IMR-90 (cell line): Measurements from ENCODE around the gene CD151. TPM values are rescaled to one million over a fixed set of nuclear protein-coding genes. Genes with fewer than 3 reads are reported as not detected.
A peak's percentile ranks its signal among the peaks of the same experiment; 100 is the strongest.

ENCODE experiments used
- ATAC-seq: fragments of 200-7000 bp; cut with Tn5 transposase; 2 replicates; pipeline ENCODE4 v1.9.1; 2020; ENCODE audit warnings: low read depth, mild to moderate bottlenecking, moderate library complexity
- BruUV-seq: library from RNA; stranded (reverse); fragments of 400-500 nt; replicated peaks from 2 replicates; lab custom pipeline; 2021; lab: Mats Ljungman, UMichigan
- CTCF ChIA-PET: fragments of 300-600 bp; formaldehyde crosslinking; extraction: SDS; loops from one replicate; lab custom pipeline; 2021; ENCODE audit warnings: antibody characterized with exemption; lab: Yijun Ruan, JAX
- POLR2A ChIA-PET: fragments of 300-600 bp; sonication (Branson Sonifier 250); formaldehyde crosslinking; loops from one replicate; lab custom pipeline; 2022; ENCODE audit warnings: antibody characterized with exemption; ENCODE audit not compliant: unreplicated experiment; lab: Charles Lee
- DNase-seq: peaks from one replicate; pipeline ENCODE4 v3.0.0; 2013
- H2AFZ ChIP-seq: replicated peaks from 2 replicates; pipeline ENCODE3; 2013; ENCODE audit warnings: low read length, mild to moderate bottlenecking; ENCODE audit not compliant: poor library complexity
- H2AK5ac ChIP-seq: 2 replicates; pipeline ENCODE4 v1.6.1; 2013; ENCODE audit warnings: low read depth, low read length, inconsistent platforms
- H2AK9ac ChIP-seq: replicated peaks from 2 replicates; pipeline ENCODE3; 2013; ENCODE audit warnings: mild to moderate bottlenecking, low read depth, low read length, moderate library complexity; ENCODE audit not compliant: poor library complexity
- H2BK120ac ChIP-seq: 2 replicates; pipeline ENCODE4 v1.6.1; 2013; ENCODE audit warnings: low read depth, low read length, inconsistent platforms
- H2BK15ac ChIP-seq: 3 replicates; pipeline ENCODE4 v1.6.1; 2013; ENCODE audit warnings: low read depth, low read length, inconsistent platforms
- H2BK20ac ChIP-seq: 2 replicates; pipeline ENCODE4 v1.6.1; 2013; ENCODE audit warnings: low read depth, mild to moderate bottlenecking, inconsistent platforms, low read length, moderate library complexity
- H2BK5ac ChIP-seq: 2 replicates; pipeline ENCODE4 v1.6.1; 2013; ENCODE audit warnings: mild to moderate bottlenecking, low read depth, low read length, inconsistent platforms; ENCODE audit not compliant: poor library complexity, severe bottlenecking
- H3K14ac ChIP-seq: replicated peaks from 2 replicates; pipeline ENCODE4 v1.6.1; 2013; ENCODE audit warnings: low read depth, low read length, inconsistent platforms
- H3K18ac ChIP-seq: 2 replicates; pipeline ENCODE4 v1.6.1; 2013; ENCODE audit warnings: low read depth, low read length, control low read depth
- H3K23ac ChIP-seq: 2 replicates; pipeline ENCODE4 v1.6.1; 2013; ENCODE audit warnings: low read depth, low read length, inconsistent platforms
- H3K27ac ChIP-seq: 2 replicates; pipeline ENCODE4 v1.5.1; 2013; ENCODE audit warnings: mild to moderate bottlenecking, control low read depth, low read length; ENCODE audit not compliant: insufficient read depth
- H3K27me3 ChIP-seq: 2 replicates; pipeline ENCODE4 v1.6.1; 2013; ENCODE audit warnings: low read length; ENCODE audit not compliant: control insufficient read depth, insufficient read depth
- H3K36me3 ChIP-seq: 2 replicates; pipeline ENCODE4 v1.6.1; 2013; ENCODE audit warnings: low read length, mixed read lengths; ENCODE audit not compliant: control insufficient read depth, insufficient read depth
- H3K4ac ChIP-seq: 2 replicates; pipeline ENCODE4 v1.6.1; 2013; ENCODE audit warnings: low read depth, low read length, inconsistent platforms
- H3K4me1 ChIP-seq: 2 replicates; pipeline ENCODE4 v1.6.1; 2013; ENCODE audit warnings: low read length, mixed read lengths; ENCODE audit not compliant: control insufficient read depth, insufficient read depth
- H3K4me2 ChIP-seq: 2 replicates; pipeline ENCODE4 v1.6.1; 2013; ENCODE audit warnings: low read depth, mild to moderate bottlenecking, control low read depth, low read length, moderate library complexity
- H3K4me3 ChIP-seq: 2 replicates; pipeline ENCODE4 v1.5.1; 2013; ENCODE audit warnings: low read depth, mild to moderate bottlenecking, control low read depth, low read length, moderate library complexity; ENCODE audit not compliant: insufficient read depth
- H3K56ac ChIP-seq: 2 replicates; pipeline ENCODE4 v1.6.1; 2013; ENCODE audit warnings: low read length, inconsistent platforms; ENCODE audit not compliant: insufficient read depth; ENCODE audit errors: extremely low read depth
- H3K79me1 ChIP-seq, 2 experiments: 2 replicates each; pipeline ENCODE4 v1.6.1; 2013; ENCODE audit warnings: low read length in 2 of 2, inconsistent platforms in 1 of 2, low read depth in 1 of 2
- H3K9ac ChIP-seq: 2 replicates; pipeline ENCODE4 v1.6.1; 2013; ENCODE audit warnings: low read depth, low read length, control low read depth
- H3K9me1 ChIP-seq: 2 replicates; pipeline ENCODE4 v1.6.1; 2013; ENCODE audit warnings: low read length, inconsistent platforms; ENCODE audit not compliant: insufficient read depth
- H3K9me3 ChIP-seq: 2 replicates; pipeline ENCODE4 v1.6.1; 2013; ENCODE audit warnings: low read length; ENCODE audit not compliant: control insufficient read depth, insufficient read depth
- H4K20me1 ChIP-seq: 2 replicates; pipeline ENCODE4 v1.6.1; 2013; ENCODE audit warnings: low read length, inconsistent platforms; ENCODE audit not compliant: insufficient read depth
- H4K5ac ChIP-seq: 2 replicates; pipeline ENCODE4 v1.6.1; 2013; ENCODE audit warnings: mild to moderate bottlenecking, low read depth, low read length, control low read depth
- H4K8ac ChIP-seq, 2 experiments: 2 replicates each; pipeline ENCODE4 v1.6.1; 2013; ENCODE audit warnings: low read depth in 2 of 2, low read length in 2 of 2, control low read depth in 1 of 2, inconsistent platforms in 1 of 2
- H4K91ac ChIP-seq: 2 replicates; pipeline ENCODE4 v1.6.1; 2013; ENCODE audit warnings: low read depth, low read length, inconsistent platforms; ENCODE audit not compliant: insufficient read depth
- BHLHE40 ChIP-seq: fragments of 150-350 bp; IDR thresholded peaks from 2 replicates; pipeline ENCODE4 v1.6.1; 2016; ENCODE audit warnings: mild to moderate bottlenecking, low read depth, low read length
- CEBPB ChIP-seq: IDR thresholded peaks from 2 replicates; pipeline ENCODE4 v1.6.1; 2012; ENCODE audit warnings: low read depth, low read length, improper control_type of control experiment
- CHD1 ChIP-seq: IDR thresholded peaks from 2 replicates; pipeline ENCODE4 v1.6.1; 2012; ENCODE audit warnings: low read depth, low read length, improper control_type of control experiment
- FOS ChIP-seq: fragments of 150-350 bp; IDR thresholded peaks from 2 replicates; pipeline ENCODE4 v1.6.1; 2016; ENCODE audit warnings: low read depth, low read length
- MAFK ChIP-seq: IDR thresholded peaks from 2 replicates; pipeline ENCODE4 v1.6.1; 2012; ENCODE audit warnings: low read depth, low read length, improper control_type of control experiment
- MAZ ChIP-seq: IDR thresholded peaks from 2 replicates; pipeline ENCODE4 v1.6.1; 2012; ENCODE audit warnings: low read depth, mild to moderate bottlenecking, low read length, improper control_type of control experiment, moderate library complexity, borderline replicate concordance
- MXI1 ChIP-seq: IDR thresholded peaks from 2 replicates; pipeline ENCODE4 v1.6.1; 2012; ENCODE audit warnings: low read depth, mild to moderate bottlenecking, low read length, moderate library complexity, borderline replicate concordance
- NFE2L2 ChIP-seq: fragments of 150-350 bp; IDR thresholded peaks from 2 replicates; pipeline ENCODE4 v1.6.1; 2016; ENCODE audit warnings: low read depth, mild to moderate bottlenecking, low read length
- POLR2A ChIP-seq: IDR thresholded peaks from 2 replicates; pipeline ENCODE4 v1.6.1; 2012; ENCODE audit warnings: mild to moderate bottlenecking, low read depth, low read length
- RAD21 ChIP-seq: IDR thresholded peaks from 2 replicates; pipeline ENCODE4 v1.6.1; 2012; ENCODE audit warnings: low read length, improper control_type of control experiment
- RCOR1 ChIP-seq: IDR thresholded peaks from 2 replicates; pipeline ENCODE4 v1.6.1; 2012; ENCODE audit warnings: mild to moderate bottlenecking, low read length, improper control_type of control experiment; ENCODE audit not compliant: insufficient replicate concordance
- RFX5 ChIP-seq: IDR thresholded peaks from 2 replicates; pipeline ENCODE4 v1.8.0; 2012; ENCODE audit warnings: low read depth, mild to moderate bottlenecking, low read length, moderate library complexity
- SMC3 ChIP-seq: fragments of 150-350 bp; IDR thresholded peaks from 2 replicates; pipeline ENCODE4 v1.6.1; 2016; ENCODE audit warnings: low read depth, mild to moderate bottlenecking, antibody characterized with exemption, low read length, moderate library complexity
- WGBS, 2 experiments: methylation state at CpG; one replicate each; pipeline versions ENCODE4 v1.1.5 to v1.1.7; 2013; ENCODE audit warnings: missing lambda C conversion rate in 2 of 2; ENCODE audit not compliant: insufficient read length in 1 of 2; ENCODE audit errors: extremely low coverage in 2 of 2; 5-methylcytosine and 5-hydroxymethylcytosine counted together
- dilution Hi-C: fragments of 300-500 bp; cut with HindIII; formaldehyde crosslinking; loops from one replicate; pipeline ENCODE4 v1.14.3; 2018; ENCODE audit warnings: low sequenced_read_pairs; ENCODE audit not compliant: unreplicated experiment
- in situ Hi-C: fragments of 300-500 bp; cut with MboI; formaldehyde crosslinking; loops from 3 replicates; pipeline ENCODE4 v1.14.3; 2019; ENCODE audit warnings: low sequenced_read_pairs, inconsistent platforms, mixed read lengths
- intact Hi-C: fragments of 100-400 bp; cut with micrococcal nuclease; formaldehyde crosslinking; loops from 2 replicates; pipeline ENCODE4 v1.10.0; 2022
- polyA plus RNA-seq, 3 experiments: library from polyadenylated mRNA; depleted of rRNA; stranded (reverse); fragments of >200 nt; gene quantifications; 2 replicates each; pipeline ENCODE4 v1.2.3, GENCODE V29; 2012; ENCODE audit warnings: low replicate concordance in 1 of 3
- total RNA-seq: library from RNA; depleted of rRNA; stranded (reverse); fragments of >200 nt; gene quantifications from 2 replicates; pipeline ENCODE4 v1.2.3, GENCODE V29; 2012
- TF ChIP-seq, protein P1 (sequence below): fragments of 150-350 bp; IDR thresholded peaks from 2 replicates; pipeline ENCODE4 v1.6.1; 2016; ENCODE audit warnings: low read depth, mild to moderate bottlenecking, low read length, moderate library complexity, borderline replicate concordance
- TF ChIP-seq, protein P2 (sequence below): conservative IDR thresholded peaks from 2 replicates; pipeline ENCODE4 v1.5.1; 2012; ENCODE audit warnings: mild to moderate bottlenecking, low read depth, low read length, improper control_type of control experiment
- TF ChIP-seq, protein P3 (sequence below): fragments of 150-350 bp; IDR thresholded peaks from 2 replicates; pipeline ENCODE4 v1.6.1; 2017; ENCODE audit warnings: mild to moderate bottlenecking, antibody characterized with exemption, low read length, low read depth

Gene CD151
- total and polyA plus RNA-seq, 2 of the 4 experiments (the other 2 are of a cell fraction) = 1,150 to 1,267 TPM

DNA sequence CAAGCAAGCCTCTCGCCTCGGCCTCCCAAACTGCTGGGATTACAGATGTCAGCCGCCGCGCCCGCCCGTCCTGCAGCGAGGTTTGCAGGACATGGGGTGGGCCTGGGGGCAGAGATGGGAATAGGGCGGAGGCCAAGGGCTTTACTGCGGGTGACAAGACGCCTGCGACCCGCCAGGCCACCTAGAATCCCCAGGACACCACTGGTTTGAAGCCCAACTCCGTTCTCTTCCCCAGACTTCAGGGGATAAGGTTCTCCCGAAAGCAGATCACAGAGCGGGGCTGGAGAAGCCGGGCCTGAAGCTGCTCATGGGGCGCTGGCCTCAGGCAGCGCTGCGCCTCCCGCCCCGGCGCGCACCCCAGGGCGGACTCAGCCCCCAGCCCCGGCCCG is 9.2 kb downstream of the CD151 start:
- peak; percentile 0 for ATAC-seq
- Histone ChIP-seq H3K36me3 (peaks cover 43% of the 10 kb centered on the region), H4K20me1 (peaks cover 57% of the 10 kb centered on the region), H4K5ac (no peak overlapping the region), H2AK5ac (peak overlapping the region; percentile 27; the same call in 1 of the 2 replicates), H3K27me3 (no peaks in the 10 kb centered on the region), H4K8ac (no peak overlapping the region; a peak in 1 of 4 replicates), H3K9ac (peak overlapping the region; percentile 90), H2BK120ac (no peak overlapping the region), H2AFZ (peak overlapping the region; percentile 91), H3K9me3 (no peaks in the 10 kb centered on the region), H3K4ac (peak overlapping the region; percentile 79; the same call in 1 of the 2 replicates), H3K56ac (peak overlapping the region; percentile 70; the same call in 1 of the 2 replicates), H2BK20ac (no peak overlapping the region), H3K18ac (no peak overlapping the region), H2BK15ac (no peak overlapping the region), H3K4me2 (peak overlapping the region; percentile 87), H3K27ac (peak overlapping the region; percentile 98), H3K4me3 (peak overlapping the region; percentile 98), H3K14ac (peak overlapping the region; percentile 65; the same call in 1 of the 2 replicates), H2AK9ac (peak overlapping the region; percentile 99), H2BK5ac (peak overlapping the region; percentile 73), H3K79me1 (peaks cover 28 to 70% of the 10 kb centered on the region in 2 experiments; a peak in 3 of 4 replicates), H3K9me1 (peaks cover 21% of the 10 kb centered on the region), H4K91ac (no peak overlapping the region; the same call in 1 of the 2 replicates), H3K23ac (peak overlapping the region; percentile 80; the same call in 1 of the 2 replicates), H3K4me1 (peaks cover 37% of the 10 kb centered on the region)
- POLR2A ChIA-PET = interaction anchor here (0.6 kb wide), 1 partner anchor 39 kb away, joined by 3 read pairs; no protein-coding TSS in a partner anchor
- no peak for DNase-seq
- intact Hi-C loops = loop anchor here (10.0 kb wide), 1 partner anchor 213 kb away; no protein-coding TSS in a partner anchor
- no TSS peak for BruUV-seq
- no peak for TF ChIP-seq RFX5
- no peak for TF ChIP-seq POLR2A
- no peak for TF ChIP-seq FOS
- no peak for TF ChIP-seq MAZ
- TF ChIP-seq CHD1 = no peak
- TF ChIP-seq RAD21 = no peak
- no peak for TF ChIP-seq CEBPB
- TF ChIP-seq MXI1 = no peak
- TF ChIP-seq, protein P1, sequence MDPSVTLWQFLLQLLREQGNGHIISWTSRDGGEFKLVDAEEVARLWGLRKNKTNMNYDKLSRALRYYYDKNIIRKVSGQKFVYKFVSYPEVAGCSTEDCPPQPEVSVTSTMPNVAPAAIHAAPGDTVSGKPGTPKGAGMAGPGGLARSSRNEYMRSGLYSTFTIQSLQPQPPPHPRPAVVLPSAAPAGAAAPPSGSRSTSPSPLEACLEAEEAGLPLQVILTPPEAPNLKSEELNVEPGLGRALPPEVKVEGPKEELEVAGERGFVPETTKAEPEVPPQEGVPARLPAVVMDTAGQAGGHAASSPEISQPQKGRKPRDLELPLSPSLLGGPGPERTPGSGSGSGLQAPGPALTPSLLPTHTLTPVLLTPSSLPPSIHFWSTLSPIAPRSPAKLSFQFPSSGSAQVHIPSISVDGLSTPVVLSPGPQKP = no peak
- no peak for TF ChIP-seq SMC3
- TF ChIP-seq, protein P2, sequence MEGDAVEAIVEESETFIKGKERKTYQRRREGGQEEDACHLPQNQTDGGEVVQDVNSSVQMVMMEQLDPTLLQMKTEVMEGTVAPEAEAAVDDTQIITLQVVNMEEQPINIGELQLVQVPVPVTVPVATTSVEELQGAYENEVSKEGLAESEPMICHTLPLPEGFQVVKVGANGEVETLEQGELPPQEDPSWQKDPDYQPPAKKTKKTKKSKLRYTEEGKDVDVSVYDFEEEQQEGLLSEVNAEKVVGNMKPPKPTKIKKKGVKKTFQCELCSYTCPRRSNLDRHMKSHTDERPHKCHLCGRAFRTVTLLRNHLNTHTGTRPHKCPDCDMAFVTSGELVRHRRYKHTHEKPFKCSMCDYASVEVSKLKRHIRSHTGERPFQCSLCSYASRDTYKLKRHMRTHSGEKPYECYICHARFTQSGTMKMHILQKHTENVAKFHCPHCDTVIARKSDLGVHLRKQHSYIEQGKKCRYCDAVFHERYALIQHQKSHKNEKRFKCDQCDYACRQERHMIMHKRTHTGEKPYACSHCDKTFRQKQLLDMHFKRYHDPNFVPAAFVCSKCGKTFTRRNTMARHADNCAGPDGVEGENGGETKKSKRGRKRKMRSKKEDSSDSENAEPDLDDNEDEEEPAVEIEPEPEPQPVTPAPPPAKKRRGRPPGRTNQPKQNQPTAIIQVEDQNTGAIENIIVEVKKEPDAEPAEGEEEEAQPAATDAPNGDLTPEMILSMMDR = no peak
- no peak for TF ChIP-seq NFE2L2
- TF ChIP-seq RCOR1 = no peak
- TF ChIP-seq, protein P3, sequence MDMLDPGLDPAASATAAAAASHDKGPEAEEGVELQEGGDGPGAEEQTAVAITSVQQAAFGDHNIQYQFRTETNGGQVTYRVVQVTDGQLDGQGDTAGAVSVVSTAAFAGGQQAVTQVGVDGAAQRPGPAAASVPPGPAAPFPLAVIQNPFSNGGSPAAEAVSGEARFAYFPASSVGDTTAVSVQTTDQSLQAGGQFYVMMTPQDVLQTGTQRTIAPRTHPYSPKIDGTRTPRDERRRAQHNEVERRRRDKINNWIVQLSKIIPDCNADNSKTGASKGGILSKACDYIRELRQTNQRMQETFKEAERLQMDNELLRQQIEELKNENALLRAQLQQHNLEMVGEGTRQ = no peak
- no peak for TF ChIP-seq MAFK
- no peak for TF ChIP-seq BHLHE40
- CTCF ChIA-PET = no interaction called here
- WGBS, 2 experiments = 0% methylated on average over 4 of the region's 27 CpGs; no CpG with 5 or more reads in 1 of the 2 experiments
- in situ Hi-C loops = no loop called here
- dilution Hi-C loops = no loop called here
